Smooth muscle cell (in vitro differentiated cells): Measurements from ENCODE around the gene CREB3. TPM values are rescaled to one million over a fixed set of nuclear protein-coding genes. Genes with fewer than 3 reads are reported as not detected.

ENCODE experiments used
- DNase-seq: peaks from one replicate; lab custom pipeline; 2025; ENCODE audit not compliant: unreplicated experiment; lab: John Stamatoyannopoulos, UW
- H2AFZ ChIP-seq: fragments of 200-600 bp; sonication (generic); 2 replicates; pipeline ENCODE4 v1.6.0; 2016; ENCODE audit warnings: antibody characterized with exemption, low read depth, mild to moderate bottlenecking
- H3F3A ChIP-seq: fragments of 200-600 bp; sonication (generic); 2 replicates; pipeline ENCODE4 v1.6.0; 2017; ENCODE audit warnings: antibody characterized with exemption, low read depth
- H3K27ac ChIP-seq: fragments of 200-600 bp; sonication (generic); 2 replicates; pipeline ENCODE4 v1.5.1; 2016; ENCODE audit warnings: low read depth, mild to moderate bottlenecking
- H3K27me3 ChIP-seq: fragments of 200-600 bp; sonication (generic); 2 replicates; pipeline ENCODE4 v1.6.1; 2016; ENCODE audit warnings: low read depth, mild to moderate bottlenecking
- H3K36me3 ChIP-seq: fragments of 200-600 bp; sonication (generic); 2 replicates; pipeline ENCODE4 v1.5.1; 2016; ENCODE audit warnings: low read depth
- H3K4me1 ChIP-seq: fragments of 200-600 bp; sonication (generic); 2 replicates; pipeline ENCODE4 v1.5.1; 2016; ENCODE audit warnings: low read depth
- H3K4me2 ChIP-seq: fragments of 200-600 bp; sonication (generic); 2 replicates; pipeline ENCODE4 v1.6.0; 2016; ENCODE audit warnings: mild to moderate bottlenecking
- H3K4me3 ChIP-seq: fragments of 200-600 bp; sonication (generic); 2 replicates; pipeline ENCODE4 v1.5.1; 2016; ENCODE audit warnings: mild to moderate bottlenecking
- H3K79me2 ChIP-seq: fragments of 200-600 bp; sonication (generic); 2 replicates; pipeline ENCODE4 v1.6.0; 2016; ENCODE audit warnings: low read depth, mild to moderate bottlenecking
- H3K9ac ChIP-seq: fragments of 200-600 bp; sonication (generic); 2 replicates; pipeline ENCODE4 v1.6.0; 2016; ENCODE audit warnings: low read depth
- H3K9me3 ChIP-seq: fragments of 200-600 bp; sonication (generic); replicated peaks from 2 replicates; pipeline ENCODE4 v1.5.1; 2016; ENCODE audit warnings: low read depth
- H4K20me1 ChIP-seq: fragments of 200-600 bp; sonication (generic); 2 replicates; pipeline ENCODE4 v1.6.0; 2016; ENCODE audit warnings: low read depth
- WGBS: methylation state at CpG from one replicate; pipeline ENCODE4 v1.1.7; 2016; ENCODE audit warnings: low lambda C conversion rate; 5-methylcytosine and 5-hydroxymethylcytosine counted together
- polyA plus RNA-seq: library from polyadenylated mRNA; unstranded; fragments of >200 nt; fragmentation: Nextera tagmentation; extraction: Ambion mirVana; gene quantifications from 2 replicates; pipeline ENCODE4 v1.2.1, GENCODE V29; 2016
- total RNA-seq: library from RNA; depleted of rRNA; stranded (reverse); fragments of >200 nt; gene quantifications from 2 replicates; pipeline ENCODE4 v1.2.3, GENCODE V29; 2014
- TF ChIP-seq, protein P1 (sequence below): fragments of 200-600 bp; sonication (generic); IDR thresholded peaks from 2 replicates; pipeline ENCODE4 v1.5.1; 2017; ENCODE audit warnings: borderline replicate concordance, mild to moderate bottlenecking, antibody characterized with exemption; ENCODE audit not compliant: insufficient read depth, poor library complexity, severe bottlenecking

Gene CREB3
- total and polyA plus RNA-seq, 2 experiments from 2014 or later = 66.9 to 81.0 TPM

DNA sequence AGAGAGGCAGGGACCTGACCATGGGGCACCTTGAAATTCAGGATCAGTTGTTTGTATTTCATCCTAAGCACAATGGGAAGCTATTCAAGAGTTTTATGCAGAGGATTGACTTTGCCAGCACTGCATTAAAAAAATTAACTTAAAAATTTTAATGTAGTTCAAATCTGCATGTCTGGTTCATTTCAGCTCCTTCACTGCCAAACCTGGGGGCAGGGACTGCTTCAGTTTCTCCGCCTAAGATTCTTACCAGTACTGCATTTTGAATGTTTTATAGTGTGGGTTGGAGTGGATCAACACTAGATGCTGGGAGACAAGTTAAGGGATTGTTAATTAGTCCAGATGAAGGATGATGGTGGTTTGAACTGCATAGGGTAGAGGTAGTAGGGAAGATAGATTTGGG lies 37.3 kb downstream of the CREB3 start:
- no peaks in the 10 kb centered on the region for H3K27me3 ChIP-seq
- peaks cover under 1% of the 10 kb centered on the region for H3K4me1 ChIP-seq
- no peak overlapping the region for H3K4me3 ChIP-seq
- TF ChIP-seq, protein P1, sequence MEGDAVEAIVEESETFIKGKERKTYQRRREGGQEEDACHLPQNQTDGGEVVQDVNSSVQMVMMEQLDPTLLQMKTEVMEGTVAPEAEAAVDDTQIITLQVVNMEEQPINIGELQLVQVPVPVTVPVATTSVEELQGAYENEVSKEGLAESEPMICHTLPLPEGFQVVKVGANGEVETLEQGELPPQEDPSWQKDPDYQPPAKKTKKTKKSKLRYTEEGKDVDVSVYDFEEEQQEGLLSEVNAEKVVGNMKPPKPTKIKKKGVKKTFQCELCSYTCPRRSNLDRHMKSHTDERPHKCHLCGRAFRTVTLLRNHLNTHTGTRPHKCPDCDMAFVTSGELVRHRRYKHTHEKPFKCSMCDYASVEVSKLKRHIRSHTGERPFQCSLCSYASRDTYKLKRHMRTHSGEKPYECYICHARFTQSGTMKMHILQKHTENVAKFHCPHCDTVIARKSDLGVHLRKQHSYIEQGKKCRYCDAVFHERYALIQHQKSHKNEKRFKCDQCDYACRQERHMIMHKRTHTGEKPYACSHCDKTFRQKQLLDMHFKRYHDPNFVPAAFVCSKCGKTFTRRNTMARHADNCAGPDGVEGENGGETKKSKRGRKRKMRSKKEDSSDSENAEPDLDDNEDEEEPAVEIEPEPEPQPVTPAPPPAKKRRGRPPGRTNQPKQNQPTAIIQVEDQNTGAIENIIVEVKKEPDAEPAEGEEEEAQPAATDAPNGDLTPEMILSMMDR = no peak
- no peaks in the 10 kb centered on the region for H3K9me3 ChIP-seq
- H3K4me2 ChIP-seq = no peak overlapping the region
- DNase-seq = no peak
- no peak overlapping the region for H3K27ac ChIP-seq
- H2AFZ ChIP-seq = no peak overlapping the region
- no peak overlapping the region for H3K9ac ChIP-seq
- H3F3A ChIP-seq = no peaks in the 10 kb centered on the region
- 78% methylated on average over 1 of the region's 1 CpG for WGBS
- H4K20me1 ChIP-seq = no peaks in the 10 kb centered on the region
- H3K79me2 ChIP-seq = no peaks in the 10 kb centered on the region
- no peaks in the 10 kb centered on the region for H3K36me3 ChIP-seq

DNA sequence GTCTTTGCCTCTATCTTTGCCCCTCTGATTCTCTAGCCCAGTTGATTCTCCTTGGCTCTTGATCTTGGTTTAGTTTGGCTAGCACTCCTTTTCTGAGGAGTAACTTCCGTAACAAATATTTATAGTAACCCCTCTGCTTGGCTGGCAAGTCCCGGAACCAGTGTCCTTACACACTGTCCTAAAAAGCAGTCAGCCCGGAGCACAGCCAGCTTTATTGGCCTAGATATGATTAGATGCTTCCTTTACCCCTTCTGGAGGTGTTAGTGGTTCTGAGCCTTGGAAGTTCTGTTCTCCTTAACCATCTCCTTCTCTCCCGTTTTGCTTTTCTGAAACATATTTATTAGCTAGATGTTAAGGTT lies 38.6 kb downstream of the CREB3 start:
- Histone ChIP-seq H3K9ac (no peak overlapping the region), H3K4me2 (no peak overlapping the region), H3K36me3 (no peaks in the 10 kb centered on the region), H3K27ac (no peak overlapping the region), H3F3A (no peaks in the 10 kb centered on the region), H3K4me1 (peaks cover 11% of the 10 kb centered on the region), H2AFZ (no peak overlapping the region), H4K20me1 (no peaks in the 10 kb centered on the region), H3K27me3 (no peaks in the 10 kb centered on the region), H3K79me2 (no peaks in the 10 kb centered on the region), H3K9me3 (no peaks in the 10 kb centered on the region), H3K4me3 (no peak overlapping the region)
- WGBS = 67% methylated on average over 4 of the region's 4 CpGs
- TF ChIP-seq, protein P1 = no peak
- DNase-seq = no peak

DNA sequence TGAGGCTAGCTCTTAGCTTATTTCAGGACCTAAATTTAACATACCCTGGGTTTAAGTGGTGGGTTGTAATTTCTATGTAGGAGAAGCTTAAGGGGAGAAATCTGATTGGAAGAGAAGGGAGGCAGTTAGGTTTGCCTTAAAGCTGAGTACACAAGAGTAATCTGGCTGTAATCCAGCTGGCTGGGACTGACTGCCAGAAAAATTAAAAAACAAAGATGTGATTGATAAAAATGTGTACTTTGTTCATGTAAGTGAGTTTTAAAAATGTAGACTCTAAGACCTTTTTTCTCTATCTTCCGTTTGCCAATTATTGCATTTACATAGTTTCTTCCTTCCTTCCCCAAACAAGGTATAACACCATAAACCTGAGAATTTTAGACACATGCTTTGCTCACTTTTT lies 39.1 kb downstream of the CREB3 start:
- Histone ChIP-seq H3K79me2 (no peaks in the 10 kb centered on the region), H4K20me1 (no peaks in the 10 kb centered on the region), H3K9ac (no peak overlapping the region), H3K4me2 (no peak overlapping the region), H3F3A (no peaks in the 10 kb centered on the region), H3K27me3 (no peaks in the 10 kb centered on the region), H3K4me3 (no peak overlapping the region), H2AFZ (no peak overlapping the region), H3K9me3 (no peaks in the 10 kb centered on the region), H3K27ac (no peak overlapping the region), H3K4me1 (peaks cover 12% of the 10 kb centered on the region), H3K36me3 (no peaks in the 10 kb centered on the region)
- TF ChIP-seq, protein P1 = no peak
- WGBS = 93% methylated on average over 1 of the region's 1 CpG
- DNase-seq = no peak

DNA sequence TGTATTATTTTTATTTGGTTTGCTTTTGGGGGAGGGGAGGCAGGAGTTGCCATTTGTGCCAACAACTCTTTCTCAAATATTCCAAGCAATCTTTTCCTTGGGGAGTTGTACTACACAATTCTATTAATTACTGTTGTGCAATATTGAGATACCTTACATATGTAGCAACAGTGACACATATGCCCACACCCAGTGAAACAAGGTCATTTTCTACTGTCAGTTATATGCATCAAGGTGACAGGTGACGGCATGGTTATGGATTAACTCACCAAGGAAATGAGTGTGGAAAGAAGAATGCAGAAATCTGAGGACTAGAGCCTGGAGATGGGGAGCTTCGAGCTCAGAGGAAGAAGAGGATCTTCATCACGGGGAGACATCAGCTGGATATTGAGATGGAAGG lies 39.5 kb downstream of the CREB3 start:
- Histone ChIP-seq H3K4me3 (no peak overlapping the region), H3K9me3 (no peaks in the 10 kb centered on the region), H3K9ac (no peak overlapping the region), H3K4me2 (no peak overlapping the region), H3F3A (no peaks in the 10 kb centered on the region), H3K4me1 (peaks cover 12% of the 10 kb centered on the region), H2AFZ (no peak overlapping the region), H3K79me2 (no peaks in the 10 kb centered on the region), H3K27me3 (no peaks in the 10 kb centered on the region), H3K27ac (no peak overlapping the region), H4K20me1 (no peaks in the 10 kb centered on the region), H3K36me3 (no peaks in the 10 kb centered on the region)
- WGBS = 85% methylated on average over 3 of the region's 3 CpGs
- no peak for DNase-seq
- TF ChIP-seq, protein P1 = no peak
